GM04504 (cell line): ENCODE measurements around the gene CCDC106.

Source experiments
- DNase-seq: peaks from one replicate; pipeline ENCODE4 v3.0.0-alpha.2; 2012; ENCODE audit warnings: low read depth

Gene CCDC106

DNA sequence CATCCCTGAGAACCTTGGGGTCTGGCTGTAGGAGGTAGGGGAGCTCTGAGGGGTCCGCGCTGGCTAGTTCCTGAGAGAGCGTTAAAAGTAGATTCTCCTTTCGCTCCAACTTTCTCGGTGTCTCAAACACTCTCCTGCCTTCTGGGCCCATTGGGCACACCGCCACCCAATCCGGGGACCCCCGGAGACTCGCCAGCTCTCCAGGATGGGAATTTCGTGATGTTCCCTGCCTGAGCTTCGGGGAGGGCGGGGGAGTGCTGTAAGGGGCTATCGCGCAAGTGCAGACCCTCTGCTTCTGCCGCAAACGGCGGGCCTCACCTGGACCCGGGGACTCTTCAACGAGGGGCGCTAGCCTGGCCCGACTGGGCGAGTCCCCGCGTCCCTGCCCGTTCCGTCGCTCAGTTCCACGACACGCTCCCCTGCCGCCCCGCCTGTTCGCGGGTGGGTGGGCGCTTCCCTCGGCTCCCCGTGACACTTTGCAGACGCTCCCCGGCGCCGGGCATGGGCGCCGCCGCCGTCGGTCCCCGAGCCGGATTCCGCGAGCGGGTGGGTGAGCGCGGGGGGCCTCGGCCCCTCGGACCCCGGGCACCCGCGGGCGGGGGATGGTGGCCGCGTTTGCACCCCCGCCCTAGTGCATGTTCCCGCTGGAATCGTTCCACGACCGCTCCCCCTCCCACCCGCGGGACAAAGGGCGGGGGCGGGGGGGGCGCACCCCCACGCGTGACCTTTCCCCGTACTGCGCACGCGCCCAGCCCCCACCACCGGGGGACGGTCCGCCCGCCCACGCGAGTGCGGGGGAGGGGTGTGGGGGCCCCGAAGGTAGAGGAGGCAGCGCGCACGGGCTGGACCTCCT lies at the start of gene CCDC106:
Gene CCDC106, plus strand, starts transcription at position 481 of the 853 bp plus-strand sequence. CDS start 835 bp downstream, outside the sequence.
- no peak for DNase-seq

DNA sequence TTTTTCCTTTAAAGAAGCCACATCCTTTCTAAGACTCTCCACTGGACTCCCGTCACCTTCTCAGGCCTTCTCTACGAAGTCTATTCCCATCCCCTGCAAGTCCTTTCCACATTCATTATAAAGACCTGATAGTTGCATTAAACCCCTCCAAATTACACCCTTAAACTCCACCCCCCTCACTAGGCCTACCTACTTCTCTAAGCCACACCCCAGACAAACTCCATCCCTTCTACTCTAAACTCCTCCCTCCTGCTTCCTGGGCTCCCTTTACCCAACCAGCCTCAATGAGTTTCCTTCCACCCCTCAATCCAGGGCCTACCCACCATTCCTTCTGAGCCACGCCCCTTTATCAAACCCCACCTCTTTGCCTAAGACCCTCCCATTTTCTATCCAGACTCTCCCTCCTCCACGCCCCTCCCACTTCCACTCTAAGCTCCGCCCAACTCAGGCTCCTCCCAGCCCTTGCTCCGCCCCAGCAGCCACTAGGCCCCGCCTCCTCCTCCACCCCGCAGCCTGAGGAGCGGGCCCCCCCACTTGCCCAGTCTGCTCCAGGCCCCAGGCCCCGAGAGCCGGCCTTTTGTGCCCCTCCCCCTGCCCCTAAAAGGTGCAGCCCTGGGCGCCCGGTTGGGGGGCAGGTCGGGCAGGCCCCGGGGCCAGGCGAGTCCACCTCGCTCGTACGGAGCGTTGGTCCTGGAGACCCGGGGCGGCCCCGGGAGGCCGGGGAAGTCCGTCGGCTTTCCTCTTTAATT lies 49.1 kb upstream of the CCDC106 start:
- DNase-seq: peak; percentile 85

DNA sequence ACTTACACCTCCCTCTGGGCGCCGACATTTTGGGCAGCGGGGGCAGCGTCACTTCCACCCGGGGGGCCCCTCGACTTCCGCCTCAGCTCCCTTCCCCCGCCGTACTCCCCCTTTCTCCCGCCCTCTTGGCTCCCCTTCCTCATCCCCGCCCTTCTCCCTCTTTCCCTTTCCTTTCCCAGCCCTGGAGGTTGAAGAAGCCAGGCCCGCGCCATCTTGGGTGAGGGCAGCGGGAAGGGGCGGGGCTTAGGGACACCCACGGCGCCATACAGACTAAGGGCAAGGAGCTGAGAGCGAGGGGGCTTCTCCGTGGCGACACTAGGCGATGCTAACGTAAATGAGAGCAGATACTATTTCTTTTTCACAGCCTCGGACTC lies 48.6 kb upstream of the CCDC106 start, which contains the start of gene FIZ1:
Gene FIZ1, minus strand, starts transcription at position 50 of the 374 bp plus-strand sequence. CDS start 1,652 bp downstream, outside the sequence.
- DNase-seq: peak; percentile 98

DNA sequence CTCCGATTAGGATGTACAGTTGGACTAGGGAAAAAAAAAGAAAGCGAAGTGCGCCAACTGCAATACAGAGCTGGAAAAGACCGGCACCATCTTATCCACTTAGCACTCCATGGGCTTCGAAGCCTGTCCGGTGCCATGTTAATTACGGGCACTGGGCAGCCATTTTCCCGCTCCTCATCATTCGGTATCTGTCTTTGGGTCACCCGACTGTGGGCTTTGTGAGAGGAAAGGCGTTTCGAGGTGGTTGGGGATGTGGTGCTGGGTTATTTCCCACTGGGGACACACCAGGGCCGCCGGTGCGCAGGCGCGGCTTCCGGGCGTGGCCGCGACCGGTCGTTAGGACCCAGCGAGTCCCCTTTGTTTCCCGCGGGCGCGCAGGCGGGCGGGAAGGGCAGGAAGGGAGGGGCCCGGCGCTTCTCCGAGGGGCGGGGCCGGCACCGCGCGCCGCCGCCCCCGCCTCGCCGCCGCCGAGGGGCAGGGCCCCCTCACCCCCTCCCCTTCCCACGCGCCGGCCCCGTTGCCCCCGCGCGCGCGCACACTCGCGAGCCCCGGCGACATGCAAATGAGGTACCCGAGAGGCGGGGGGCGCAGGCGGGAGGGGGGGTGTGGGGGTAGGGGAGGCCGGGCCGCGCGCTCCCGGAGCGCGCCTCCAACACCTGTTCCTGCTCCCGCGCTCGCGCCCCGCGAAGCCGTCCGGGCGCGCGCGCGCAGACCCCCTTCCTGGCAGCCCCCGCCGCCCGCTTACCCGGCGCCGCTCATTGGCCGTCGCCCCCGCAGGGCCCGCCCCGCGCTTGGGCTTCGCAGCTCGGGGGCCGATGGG lies 48.0 kb upstream of the CCDC106 start, which contains the start of gene ZNF524:
Gene ZNF524, plus strand, starts transcription at position 447 of the 820 bp plus-strand sequence. CDS start 1,825 bp downstream, outside the sequence.
- peak; percentile 82 for DNase-seq

DNA sequence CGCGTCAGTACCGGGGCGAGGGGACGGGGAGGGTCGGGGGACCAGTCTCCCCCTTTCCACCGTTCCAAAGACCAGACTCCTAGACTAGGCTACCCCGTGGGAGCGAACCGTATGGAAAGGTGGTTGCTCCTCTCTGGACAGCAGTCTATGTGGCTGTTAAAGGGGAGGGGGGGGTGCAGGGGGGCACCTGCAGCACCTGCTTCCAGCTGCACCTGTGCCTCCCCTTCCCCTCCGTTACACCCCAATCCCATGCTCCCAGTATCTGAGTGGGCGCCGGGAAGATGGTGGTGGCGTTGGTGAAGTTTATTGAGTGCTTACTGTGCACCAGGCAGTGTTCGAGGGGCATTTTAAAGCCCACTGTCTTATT lies 47.4 kb upstream of the CCDC106 start:
- DNase-seq: no peak

DNA sequence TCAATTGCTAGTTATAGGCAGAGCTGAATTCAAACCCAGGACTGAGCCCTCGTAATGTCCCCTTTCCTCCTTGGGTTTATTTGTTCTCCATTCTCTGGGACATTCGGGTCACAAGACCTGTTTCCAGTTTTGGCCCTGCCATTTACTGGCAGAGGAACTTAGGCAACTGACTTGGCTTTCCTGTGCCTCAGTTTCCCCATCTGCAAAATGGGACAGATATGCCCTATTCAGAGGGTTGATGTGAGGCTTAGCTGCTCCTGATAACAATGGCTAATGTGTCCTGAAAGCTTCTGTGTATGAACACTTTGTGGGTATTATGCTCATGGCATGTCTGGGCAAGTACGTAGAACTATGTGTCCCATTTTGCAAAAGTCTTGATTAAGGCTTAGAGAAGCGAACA lies 46.9 kb upstream of the CCDC106 start:
- DNase-seq: no peak

DNA sequence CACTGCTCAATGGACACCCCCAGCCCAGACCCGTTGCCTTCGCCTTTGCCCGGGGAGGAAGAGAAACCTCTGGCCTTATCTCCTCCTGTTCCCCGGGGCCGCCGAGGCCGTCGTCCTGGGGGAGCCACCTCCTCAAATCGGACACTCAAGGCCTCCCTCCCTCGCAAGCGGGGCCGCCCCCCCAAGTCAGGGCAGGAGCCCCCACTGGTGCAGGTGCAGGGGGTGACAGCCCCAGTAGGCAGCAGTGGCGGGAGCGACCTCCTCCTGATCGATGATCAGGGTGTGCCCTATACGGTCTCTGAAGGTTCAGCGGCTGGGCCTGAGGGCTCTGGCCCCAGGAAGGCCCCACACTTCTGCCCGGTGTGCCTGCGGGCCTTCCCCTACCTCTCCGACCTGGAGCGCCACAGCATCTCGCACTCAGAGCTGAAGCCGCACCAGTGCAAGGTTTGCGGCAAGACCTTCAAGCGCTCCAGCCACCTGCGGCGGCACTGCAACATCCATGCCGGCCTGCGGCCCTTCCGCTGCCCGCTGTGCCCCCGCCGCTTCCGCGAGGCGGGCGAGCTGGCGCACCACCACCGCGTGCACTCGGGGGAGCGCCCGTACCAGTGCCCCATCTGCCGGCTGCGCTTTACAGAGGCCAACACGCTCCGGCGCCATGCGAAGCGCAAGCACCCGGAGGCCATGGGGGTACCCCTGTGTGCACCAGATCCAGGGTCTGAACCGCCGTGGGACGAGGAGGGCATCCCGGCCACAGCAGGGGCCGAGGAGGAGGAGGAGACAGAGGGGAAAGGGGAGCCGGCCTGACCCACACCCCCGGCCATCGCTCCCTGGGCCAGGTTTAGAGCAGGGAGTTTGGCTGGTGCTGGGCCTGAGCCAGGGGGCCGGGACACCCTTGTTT lies 45.7 kb upstream of the CCDC106 start:
- no peak for DNase-seq

DNA sequence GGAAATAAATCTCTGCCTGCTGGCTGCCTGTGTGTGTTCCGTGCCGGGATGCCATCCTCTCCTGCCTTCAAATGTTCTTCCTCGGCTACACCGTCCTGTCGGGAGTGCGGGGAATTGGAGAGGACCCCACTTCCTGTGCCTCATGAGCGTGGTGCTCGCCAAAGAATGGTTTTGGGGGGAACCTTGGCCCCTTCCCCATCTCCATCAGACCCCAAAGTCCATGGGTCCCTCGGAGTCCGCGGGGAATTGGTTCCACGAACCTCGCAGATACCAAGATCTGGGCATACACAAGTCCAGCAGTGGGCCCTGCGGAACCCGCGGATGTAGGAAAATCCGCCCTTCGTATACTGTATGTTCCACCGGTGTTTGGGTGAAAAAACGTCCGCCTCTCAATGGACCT lies 44.9 kb upstream of the CCDC106 start:
- no peak for DNase-seq

DNA sequence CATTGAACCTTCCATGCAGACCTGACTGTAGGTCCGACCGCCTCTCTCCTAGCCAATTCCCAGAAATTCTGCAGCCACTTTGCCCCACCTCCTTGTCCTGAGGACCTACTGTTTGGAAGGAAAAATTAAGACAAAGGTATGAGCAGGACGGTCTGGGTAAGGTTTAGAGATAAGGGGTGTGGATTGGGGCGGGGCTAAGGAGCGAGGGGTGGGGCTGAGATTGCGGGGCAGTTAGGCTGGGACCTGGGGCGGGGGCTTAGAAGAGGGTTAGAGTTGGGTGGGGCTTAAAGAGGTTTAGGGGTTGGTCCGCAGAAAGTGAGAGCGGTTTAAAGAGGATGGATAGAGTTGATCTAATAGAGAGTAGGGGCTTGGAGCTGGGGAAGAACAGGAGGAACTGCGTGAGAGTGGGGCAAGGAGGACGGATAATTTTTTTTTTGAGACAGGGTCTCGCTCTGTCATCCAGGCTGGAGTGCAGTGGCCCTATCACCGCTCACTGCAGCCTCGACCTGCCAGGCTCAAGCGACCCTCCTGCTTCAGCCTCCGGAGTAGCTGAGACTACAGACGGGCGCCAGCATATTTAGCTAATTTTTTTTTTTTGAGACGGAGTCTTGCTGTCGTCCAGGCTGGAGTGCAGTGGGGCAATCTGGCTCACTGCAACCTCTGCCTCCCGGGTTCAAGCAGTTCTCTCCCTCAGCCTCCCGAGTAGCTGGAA lies 44.3 kb upstream of the CCDC106 start:
- no peak for DNase-seq

DNA sequence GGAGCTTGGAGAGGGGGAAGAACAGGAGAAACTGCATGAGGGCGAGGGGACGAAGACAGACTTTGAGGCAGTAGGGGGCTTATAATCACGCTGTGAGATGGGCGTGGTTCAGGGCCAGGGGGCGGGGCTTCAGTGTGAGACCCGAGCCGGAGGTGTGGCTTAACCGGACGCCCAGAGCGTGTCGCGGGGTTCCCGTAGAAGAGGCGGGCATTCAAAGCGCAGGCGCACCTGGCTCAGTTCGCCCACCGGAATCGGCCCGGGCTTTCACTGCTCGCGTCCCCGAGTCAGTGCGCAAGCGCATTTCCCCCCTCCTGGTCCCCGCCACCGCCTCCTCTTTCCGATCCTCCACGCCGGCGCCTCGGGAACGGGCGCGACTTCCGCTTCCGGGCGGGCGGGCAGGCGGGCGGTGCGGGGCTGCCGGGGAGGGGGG lies 42.8 kb upstream of the CCDC106 start:
- peak; percentile 94 for DNase-seq

DNA sequence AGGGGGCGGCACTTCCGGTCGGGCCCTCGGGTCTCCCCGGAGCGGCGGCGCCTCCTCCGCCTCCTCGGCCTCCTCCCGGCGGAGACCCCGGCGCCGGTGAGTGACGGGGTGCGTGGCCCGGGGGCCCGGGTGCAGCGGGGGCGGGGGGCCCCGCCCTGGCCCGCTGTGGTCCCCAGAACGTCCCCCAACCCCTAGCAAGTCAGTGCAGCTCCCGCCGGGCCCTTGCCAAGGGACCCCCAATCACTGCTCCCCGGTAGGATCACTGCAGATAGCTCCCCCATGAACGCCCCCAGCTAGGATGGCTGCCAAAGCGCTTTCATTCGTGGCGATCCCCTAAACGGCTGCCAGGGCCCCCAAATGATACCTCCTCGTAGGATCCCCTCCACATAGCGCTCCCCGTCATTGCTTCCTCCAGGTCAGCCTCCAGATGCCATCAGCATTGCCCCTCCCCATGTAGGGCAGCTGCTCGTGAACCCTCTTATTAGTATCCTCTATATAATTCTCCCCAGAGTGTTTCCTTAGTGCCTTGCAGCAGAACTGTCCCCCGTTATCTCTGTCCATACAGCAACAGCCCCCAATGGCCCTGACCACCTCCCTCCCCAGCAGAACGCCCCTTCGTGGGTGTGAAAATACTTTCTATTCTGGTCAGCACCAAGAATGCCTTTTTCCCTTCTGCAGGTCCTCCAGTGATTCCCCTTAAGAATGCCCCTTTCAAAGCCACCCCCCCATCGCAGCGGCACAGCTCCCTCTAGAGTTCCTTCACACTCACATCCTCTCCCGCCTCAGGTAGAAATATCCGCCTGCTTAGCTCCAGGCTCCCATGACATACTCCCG lies 42.2 kb upstream of the CCDC106 start, which contains the start of gene ZNF865:
Gene ZNF865, plus strand, starts transcription at position 11 of the 834 bp plus-strand sequence. CDS start 7,972 bp downstream, outside the sequence.
- DNase-seq: peak; percentile 61

DNA sequence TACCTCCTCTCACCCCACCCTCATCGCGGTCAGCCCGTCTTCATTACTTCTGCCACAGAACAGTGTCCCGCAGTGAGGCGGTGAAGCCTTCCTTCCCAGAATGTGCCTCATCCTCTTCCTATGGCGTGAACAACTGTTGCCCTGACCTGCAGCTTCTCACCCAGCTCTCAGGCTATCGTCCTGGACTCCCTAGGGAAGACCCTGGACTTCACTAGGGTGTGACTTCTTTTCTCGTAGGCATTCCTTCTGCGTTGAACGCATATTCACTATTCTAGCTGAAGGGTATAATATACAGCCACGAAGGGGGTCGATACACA lies 41.6 kb upstream of the CCDC106 start:
- no peak for DNase-seq

DNA sequence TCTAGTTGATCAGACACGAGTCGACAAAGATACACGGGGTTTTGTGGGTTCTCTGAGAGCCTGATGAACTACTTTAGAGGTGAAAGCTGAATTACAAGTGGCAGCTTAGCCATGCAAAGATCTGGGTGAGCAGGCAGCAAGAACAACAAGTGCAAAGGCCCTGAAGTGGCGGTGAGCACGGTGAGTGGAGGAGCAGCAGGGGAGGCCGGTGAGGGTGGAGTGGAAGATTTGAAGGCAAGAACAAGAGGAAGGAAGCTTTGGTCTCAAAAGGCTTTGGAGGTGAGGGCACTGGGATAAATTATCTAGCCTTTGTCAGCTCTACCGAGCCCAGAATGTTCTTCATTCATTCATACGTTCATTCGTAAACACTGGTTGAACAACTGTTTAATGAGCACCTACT lies 41.2 kb upstream of the CCDC106 start:
- DNase-seq: no peak

DNA sequence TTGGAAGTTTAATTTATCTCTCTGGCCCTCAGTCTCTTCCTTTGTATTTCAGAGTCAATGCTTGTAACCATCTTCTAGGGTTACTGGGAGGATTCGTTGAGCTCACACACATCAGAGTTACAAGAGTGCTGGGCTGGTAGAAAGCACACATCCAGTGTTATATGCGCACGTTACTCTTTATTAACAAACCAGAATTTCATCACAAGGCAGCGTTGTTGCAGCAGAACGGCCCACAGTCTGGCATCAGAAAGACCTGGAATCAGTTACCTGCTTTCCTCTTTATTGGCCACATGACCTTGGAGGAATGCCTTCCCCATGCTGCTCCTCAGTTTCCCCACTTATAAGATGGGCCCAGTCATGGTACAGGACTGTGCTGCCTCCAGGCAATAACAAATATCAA lies 38.7 kb upstream of the CCDC106 start:
- no peak for DNase-seq

DNA sequence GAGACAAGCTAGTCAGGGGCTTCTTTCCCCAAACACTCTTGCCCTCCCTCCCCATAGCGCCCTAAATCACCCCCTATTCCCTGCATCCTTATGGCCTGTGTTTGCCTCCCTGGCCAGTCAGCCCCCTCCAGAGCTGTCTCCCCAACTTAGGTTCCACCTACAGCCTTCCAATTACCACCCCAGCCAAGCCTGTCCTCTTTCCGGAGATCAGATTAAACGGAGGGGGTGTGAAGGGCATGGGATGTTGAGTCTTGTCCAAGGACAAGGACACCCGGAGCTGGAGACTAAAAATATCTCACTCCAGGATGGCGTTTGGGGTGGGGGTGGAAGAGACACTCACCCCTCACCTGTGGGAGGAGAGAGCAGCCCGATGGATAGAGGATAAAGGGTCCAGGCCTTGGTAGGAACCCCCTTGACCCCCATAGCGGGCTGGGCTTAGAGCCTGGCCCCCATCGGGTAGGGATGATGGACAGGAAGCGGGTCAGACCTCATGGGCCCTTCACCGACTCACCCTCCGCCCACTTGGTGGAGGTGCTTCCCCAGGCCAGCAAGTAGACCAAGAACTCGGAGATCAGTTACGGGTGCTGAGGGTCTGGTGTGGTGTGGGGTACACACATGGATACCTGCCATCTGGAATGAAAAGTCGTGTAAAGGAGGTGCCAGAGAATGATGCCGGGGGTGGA lies 36.6 kb upstream of the CCDC106 start:
- no peak for DNase-seq

DNA sequence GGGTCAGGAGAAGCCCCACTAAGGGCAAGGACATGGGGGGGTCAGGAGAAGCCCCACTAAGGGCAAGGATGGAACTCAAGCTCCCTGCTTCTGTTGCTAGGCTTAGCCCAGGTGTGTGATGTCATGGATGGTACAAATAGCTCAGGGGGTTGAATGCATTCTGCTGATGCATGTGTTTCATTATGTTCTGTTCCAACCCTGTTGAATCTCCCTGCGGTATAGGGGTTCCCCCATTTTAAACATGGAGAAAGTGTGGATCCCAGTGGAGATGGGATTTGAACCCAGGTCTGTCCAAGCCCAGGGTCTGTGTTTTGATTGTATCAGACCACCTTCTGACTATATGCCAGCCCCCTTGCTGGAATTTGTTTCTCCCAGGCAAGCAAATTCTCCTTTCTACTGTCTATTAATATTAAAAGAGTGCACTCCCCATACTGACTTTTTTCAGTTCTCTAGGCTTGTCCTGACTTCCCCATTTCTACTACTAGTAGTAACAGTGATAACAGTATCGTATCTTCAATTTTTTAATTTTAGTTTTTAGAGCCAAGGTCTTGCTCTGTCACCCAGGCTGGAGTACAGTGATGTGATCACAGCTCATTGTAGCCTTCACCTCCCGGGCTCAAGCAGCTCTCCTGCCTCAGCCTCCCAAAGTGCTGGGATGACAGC lies 35.9 kb upstream of the CCDC106 start:
- DNase-seq: no peak

DNA sequence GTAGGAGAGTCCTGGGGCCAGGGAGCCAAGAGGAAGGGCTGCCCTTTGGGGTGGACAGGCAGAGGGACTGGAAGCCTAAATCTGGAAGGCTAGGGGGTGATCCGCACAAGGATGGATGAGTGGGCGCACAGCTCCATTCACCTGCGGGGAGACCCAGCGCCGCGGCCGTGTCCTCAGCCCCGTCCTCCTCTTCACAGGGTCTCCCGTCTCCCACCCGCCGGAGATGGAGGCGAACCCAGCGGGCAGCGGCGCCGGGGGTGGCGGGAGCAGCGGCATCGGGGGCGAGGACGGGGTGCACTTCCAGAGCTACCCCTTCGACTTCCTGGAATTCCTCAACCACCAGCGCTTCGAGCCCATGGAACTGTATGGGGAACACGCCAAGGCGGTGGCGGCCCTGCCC lies 34.6 kb upstream of the CCDC106 start:
- no peak for DNase-seq

DNA sequence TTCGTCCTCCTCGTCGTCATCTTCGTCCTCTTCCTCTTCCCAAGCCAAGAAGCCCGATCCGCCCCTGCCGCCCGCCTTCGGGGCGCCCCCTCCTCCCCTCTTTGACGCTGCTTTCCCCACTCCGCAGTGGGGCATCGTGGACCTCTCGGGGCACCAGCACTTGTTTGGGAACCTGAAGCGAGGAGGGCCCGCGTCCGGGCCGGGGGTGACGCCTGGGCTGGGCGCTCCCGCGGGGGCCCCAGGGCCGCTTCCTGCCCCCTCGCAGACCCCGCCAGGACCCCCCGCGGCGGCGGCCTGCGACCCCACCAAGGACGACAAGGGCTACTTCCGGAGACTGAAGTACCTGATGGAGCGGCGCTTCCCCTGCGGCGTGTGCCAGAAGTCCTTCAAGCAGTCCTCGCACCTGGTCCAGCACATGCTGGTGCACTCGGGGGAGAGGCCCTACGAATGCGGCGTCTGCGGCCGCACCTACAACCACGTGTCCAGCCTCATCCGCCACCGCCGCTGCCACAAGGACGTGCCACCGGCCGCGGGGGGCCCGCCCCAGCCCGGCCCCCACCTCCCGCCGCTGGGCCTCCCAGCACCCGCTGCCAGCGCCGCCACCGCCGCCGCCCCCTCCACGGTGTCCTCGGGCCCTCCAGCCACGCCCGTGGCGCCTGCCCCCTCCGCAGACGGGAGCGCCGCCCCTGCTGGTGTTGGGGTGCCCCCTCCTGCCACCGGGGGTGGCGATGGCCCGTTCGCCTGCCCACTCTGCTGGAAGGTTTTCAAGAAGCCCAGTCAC lies 33.9 kb upstream of the CCDC106 start:
- DNase-seq: no peak
